CD4-positive, CD25-positive, alpha-beta regulatory T cell (primary cell): ENCODE data around the gene WFDC1. TPM values are rescaled to one million over a fixed set of nuclear protein-coding genes. Genes with fewer than 3 reads are reported as not detected.

ENCODE experiments used
- ATAC-seq, 2 donors: fragments of 150-1000 bp; cut with Tn5 transposase; one replicate each; pipeline ENCODE4 v1.10.0; 2021; ENCODE audit warnings: low read depth in 2 of 2, moderate number of reproducible peaks in 2 of 2, moderate library complexity in 1 of 2
- DNase-seq, 3 donors: peaks; one replicate each; pipeline versions ENCODE4 v3.0.0 to v3.0.0-alpha.2; 2012 to 2022; ENCODE audit warnings: mixed read lengths in 1 of 3
- H3K27ac ChIP-seq: one replicate; pipeline ENCODE4 v1.7.0; 2013; ENCODE audit warnings: mild to moderate bottlenecking, low read length; ENCODE audit not compliant: insufficient read depth, poor library complexity, severe bottlenecking
- H3K27me3 ChIP-seq: one replicate; pipeline ENCODE4 v1.7.0; 2013; ENCODE audit warnings: low read length; ENCODE audit not compliant: control insufficient read depth, insufficient read depth
- H3K36me3 ChIP-seq: one replicate; pipeline ENCODE4 v1.7.0; 2013; ENCODE audit warnings: mild to moderate bottlenecking, low read length, moderate library complexity; ENCODE audit not compliant: control insufficient read depth, insufficient read depth
- H3K4me1 ChIP-seq: 2 replicates; pipeline ENCODE4 v1.7.0; 2013; ENCODE audit warnings: mild to moderate bottlenecking, low read length; ENCODE audit not compliant: insufficient read depth, control insufficient read depth, poor library complexity, severe bottlenecking
- H3K4me3 ChIP-seq: one replicate; pipeline ENCODE4 v1.7.0; 2013; ENCODE audit warnings: low read depth, mild to moderate bottlenecking, low read length, moderate library complexity
- H3K9me3 ChIP-seq, 2 experiments: 1 replicate in 1 of 2; 2 replicates in 1 of 2; pipeline ENCODE4 v1.7.0; 2013; ENCODE audit warnings: low read length in 2 of 2, mild to moderate bottlenecking in 1 of 2, moderate library complexity in 1 of 2; ENCODE audit not compliant: control insufficient read depth in 2 of 2
- H3K27ac Mint-ChIP-seq, 3 donors: one replicate each; pipeline ENCODE4 v1.8.0; 2020 to 2022; ENCODE audit warnings: mild to moderate bottlenecking in 3 of 3, mixed read lengths in 3 of 3, moderate library complexity in 2 of 3
- H3K27me3 Mint-ChIP-seq: one replicate; pipeline ENCODE4 v1.8.0; 2022; ENCODE audit warnings: mild to moderate bottlenecking, mixed read lengths
- H3K36me3 Mint-ChIP-seq: one replicate; pipeline ENCODE4 v1.8.0; 2020; ENCODE audit warnings: mixed read lengths
- H3K4me1 Mint-ChIP-seq, 4 donors: one replicate each; pipeline ENCODE4 v1.8.0; 2020 to 2022; ENCODE audit warnings: mixed read lengths in 4 of 4, mild to moderate bottlenecking in 1 of 4
- H3K4me3 Mint-ChIP-seq, 4 donors: one replicate each; pipeline ENCODE4 v1.8.0; 2020 to 2022; ENCODE audit warnings: mild to moderate bottlenecking in 4 of 4, mixed read lengths in 4 of 4, moderate library complexity in 3 of 4
- H3K9me3 Mint-ChIP-seq, 7 donors: one replicate each; pipeline ENCODE4 v1.8.0; 2020 to 2022; ENCODE audit warnings: mixed read lengths in 7 of 7, mild to moderate bottlenecking in 3 of 7, moderate library complexity in 2 of 7
- polyA plus RNA-seq, 4 donors: library from polyadenylated mRNA; unstranded; fragments of 300-500 nt; fragmentation: Illumina TruSeq; gene quantifications; one replicate each; pipeline ENCODE4 v1.2.3, GENCODE V29; 2021
- total RNA-seq: library from RNA; stranded (reverse); gene quantifications from one replicate; pipeline ENCODE4 v1.2.3, GENCODE V29; 2022

The WFDC1 gene
- total and polyA plus RNA-seq, 5 donors from 2014 or later = not detected

DNA sequence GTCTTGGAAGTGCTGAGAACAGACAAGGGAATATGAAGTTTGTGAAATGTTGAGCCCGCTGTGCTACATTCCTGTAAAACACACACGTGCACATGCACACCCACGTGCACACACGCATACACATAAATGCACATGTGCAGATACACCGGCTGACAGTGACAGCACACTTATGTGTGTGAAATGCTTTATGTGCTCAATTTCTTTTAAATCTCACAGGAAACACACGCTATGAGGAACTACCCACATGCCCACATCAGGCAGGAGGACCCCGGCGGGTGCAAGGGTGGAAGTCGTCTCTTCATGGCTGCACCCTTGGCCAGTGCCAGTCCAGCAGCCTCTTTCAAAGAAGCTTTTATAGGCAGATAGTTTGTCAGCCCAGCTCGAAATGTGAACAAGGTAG is 561 bp upstream of the WFDC1 start:
- H3K4me3 Mint-ChIP-seq = peak overlapping the region in 1 of 4 donors; percentile 7
- no peak for ATAC-seq

DNA sequence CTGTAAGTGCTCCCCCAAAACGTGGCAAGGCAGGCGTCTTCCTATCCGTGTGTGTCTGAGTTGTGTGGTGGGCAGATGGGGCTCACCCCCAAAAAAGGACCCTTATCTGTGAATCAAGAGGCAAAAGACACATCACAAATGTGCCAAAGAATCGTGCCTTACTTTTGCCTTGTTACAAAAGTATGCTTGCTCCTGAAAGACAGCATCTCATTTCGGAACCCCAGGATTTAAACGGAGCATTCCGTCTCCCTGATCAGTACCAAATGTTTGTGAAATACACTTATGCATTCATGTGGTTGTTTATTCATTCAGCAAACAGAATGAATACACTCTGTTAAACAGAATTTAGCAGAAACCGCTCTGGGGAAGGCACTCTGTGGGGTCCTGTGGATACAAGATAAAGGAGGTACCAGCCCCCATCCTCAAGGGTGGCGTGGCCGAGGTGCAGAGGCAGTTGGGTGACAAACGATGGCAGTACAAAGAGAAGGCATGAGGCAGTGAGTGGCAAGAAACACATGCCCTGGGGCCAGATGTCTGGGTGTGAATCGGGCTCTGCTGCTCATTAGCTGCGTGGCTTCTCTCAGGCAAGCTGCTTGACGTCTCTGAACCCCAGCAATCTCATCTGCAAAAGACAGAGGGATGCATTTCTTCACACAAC is 654 bp downstream of the WFDC1 start:
- H3K9me3 ChIP-seq = no peaks in the 10 kb centered on the region
- no peak overlapping the region for H3K27ac ChIP-seq
- no peak overlapping the region for H3K27ac Mint-ChIP-seq
- H3K4me1 Mint-ChIP-seq = peaks cover 0 to 10% (median 4%) of the 10 kb centered on the region in 4 donors
- peaks cover 0 to 3% (median 0%) of the 10 kb centered on the region in 7 donors for H3K9me3 Mint-ChIP-seq
- H3K4me3 ChIP-seq = no peak overlapping the region
- H3K27me3 ChIP-seq = peaks cover 5% of the 10 kb centered on the region
- DNase-seq = no peak
- no peaks in the 10 kb centered on the region for H3K36me3 ChIP-seq
- H3K4me3 Mint-ChIP-seq = no peak overlapping the region
- no peaks in the 10 kb centered on the region for H3K4me1 ChIP-seq
- ATAC-seq = no peak
- H3K27me3 Mint-ChIP-seq = peaks cover 47% of the 10 kb centered on the region
- no peaks in the 10 kb centered on the region for H3K36me3 Mint-ChIP-seq

More for the DNA sequence above, 561 bp upstream of the WFDC1 start:
- no peaks in the 10 kb centered on the region for H3K4me1 ChIP-seq
- H3K27me3 ChIP-seq = peaks cover 5% of the 10 kb centered on the region
- no peak overlapping the region for H3K27ac Mint-ChIP-seq
- DNase-seq = no peak
- no peaks in the 10 kb centered on the region for H3K36me3 Mint-ChIP-seq
- H3K9me3 Mint-ChIP-seq = peaks cover 0 to 3% (median 0%) of the 10 kb centered on the region in 7 donors
- H3K4me1 Mint-ChIP-seq = peaks cover 0 to 10% (median 4%) of the 10 kb centered on the region in 4 donors
- no peaks in the 10 kb centered on the region for H3K36me3 ChIP-seq
- no peak overlapping the region for H3K4me3 ChIP-seq
- H3K9me3 ChIP-seq = no peaks in the 10 kb centered on the region
- H3K27ac ChIP-seq = no peak overlapping the region
- H3K27me3 Mint-ChIP-seq = peaks cover 47% of the 10 kb centered on the region

DNA sequence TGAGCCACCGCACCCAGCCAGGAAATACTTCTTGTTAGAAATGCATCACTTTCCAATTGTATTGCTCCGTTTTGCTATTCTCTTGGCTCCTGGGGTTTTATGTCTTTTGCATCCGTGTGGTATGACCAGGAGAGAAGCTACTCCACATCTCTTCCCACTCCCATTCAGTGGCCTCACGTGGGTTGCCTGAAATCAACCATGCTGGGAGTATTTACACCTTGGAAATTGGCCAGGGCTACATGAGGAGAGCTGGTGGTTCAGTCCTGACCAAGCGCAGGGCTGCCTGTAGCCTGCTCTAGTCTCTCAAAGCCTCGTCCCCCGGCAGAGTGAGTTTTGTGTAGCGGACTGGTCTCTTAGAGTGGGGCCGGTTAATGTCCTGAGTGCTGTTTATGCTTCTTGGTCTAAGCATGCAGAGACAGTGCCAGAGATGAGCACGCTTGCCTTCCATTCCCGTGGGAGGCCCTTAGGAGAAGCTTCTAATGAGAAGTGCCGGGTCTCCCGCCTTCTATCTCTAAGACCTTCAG is 3.8 kb downstream of the WFDC1 start:
- no peak overlapping the region for H3K27ac ChIP-seq
- H3K27ac Mint-ChIP-seq = no peak overlapping the region
- H3K36me3 ChIP-seq = no peaks in the 10 kb centered on the region
- H3K27me3 Mint-ChIP-seq = peaks cover 28% of the 10 kb centered on the region
- no peaks in the 10 kb centered on the region for H3K9me3 ChIP-seq
- H3K9me3 Mint-ChIP-seq = peaks cover 0 to 3% (median 0%) of the 10 kb centered on the region in 7 donors
- DNase-seq (no peak), ATAC-seq (no peak)
- H3K27me3 ChIP-seq = peaks cover 5% of the 10 kb centered on the region
- H3K4me1 ChIP-seq = no peaks in the 10 kb centered on the region
- no peak overlapping the region for H3K4me3 Mint-ChIP-seq
- no peak overlapping the region for H3K4me3 ChIP-seq
- H3K4me1 Mint-ChIP-seq = peaks cover 0 to 10% (median 2%) of the 10 kb centered on the region in 4 donors
- H3K36me3 Mint-ChIP-seq = no peaks in the 10 kb centered on the region

DNA sequence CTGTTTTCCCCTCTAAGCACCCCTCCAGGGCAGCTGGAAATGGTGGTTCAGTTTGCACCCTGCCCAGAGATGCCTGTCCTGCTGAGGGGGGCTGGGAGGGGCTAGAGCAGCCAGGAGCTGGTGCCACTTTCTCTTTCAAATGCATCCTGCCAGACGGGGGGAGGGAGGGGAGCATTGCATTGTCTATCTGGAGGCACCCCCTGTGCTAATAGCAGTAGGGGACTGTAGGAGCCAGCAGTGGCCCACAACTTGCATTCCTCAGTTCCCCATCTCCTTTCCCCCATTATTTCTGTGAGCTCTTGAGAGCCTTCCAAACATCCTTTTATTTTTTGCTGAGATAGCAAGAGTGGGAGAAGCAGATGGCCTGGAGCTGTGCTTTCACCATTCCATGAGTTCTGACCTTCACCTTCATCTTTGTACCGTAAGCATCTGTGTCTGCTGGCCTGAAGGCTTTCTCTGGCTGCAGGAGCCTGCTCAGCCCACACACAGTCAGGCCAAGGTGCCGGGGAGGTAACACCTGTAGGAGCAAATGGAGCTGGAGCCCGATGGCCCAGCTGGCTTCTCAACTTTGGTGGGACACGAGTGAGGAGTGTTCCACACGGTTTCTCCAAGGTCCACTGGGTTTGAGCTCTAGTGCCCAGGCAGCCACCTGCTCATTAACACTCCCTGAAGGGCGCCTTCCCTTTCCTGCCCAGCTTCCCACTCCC is 5.2 kb downstream of the WFDC1 start:
- no peak overlapping the region for H3K4me3 Mint-ChIP-seq
- Histone ChIP-seq H3K4me3 (no peak overlapping the region), H3K27me3 (peaks cover 2% of the 10 kb centered on the region), H3K9me3 (no peaks in the 10 kb centered on the region), H3K36me3 (no peaks in the 10 kb centered on the region), H3K4me1 (no peaks in the 10 kb centered on the region), H3K27ac (no peak overlapping the region)
- peaks cover 0 to 4% (median 2%) of the 10 kb centered on the region in 4 donors for H3K4me1 Mint-ChIP-seq
- no peak for DNase-seq
- H3K27ac Mint-ChIP-seq = no peak overlapping the region
- peaks cover 0 to 3% (median 0%) of the 10 kb centered on the region in 7 donors for H3K9me3 Mint-ChIP-seq
- no peaks in the 10 kb centered on the region for H3K36me3 Mint-ChIP-seq
- peaks cover 17% of the 10 kb centered on the region for H3K27me3 Mint-ChIP-seq
- no peak for ATAC-seq

DNA sequence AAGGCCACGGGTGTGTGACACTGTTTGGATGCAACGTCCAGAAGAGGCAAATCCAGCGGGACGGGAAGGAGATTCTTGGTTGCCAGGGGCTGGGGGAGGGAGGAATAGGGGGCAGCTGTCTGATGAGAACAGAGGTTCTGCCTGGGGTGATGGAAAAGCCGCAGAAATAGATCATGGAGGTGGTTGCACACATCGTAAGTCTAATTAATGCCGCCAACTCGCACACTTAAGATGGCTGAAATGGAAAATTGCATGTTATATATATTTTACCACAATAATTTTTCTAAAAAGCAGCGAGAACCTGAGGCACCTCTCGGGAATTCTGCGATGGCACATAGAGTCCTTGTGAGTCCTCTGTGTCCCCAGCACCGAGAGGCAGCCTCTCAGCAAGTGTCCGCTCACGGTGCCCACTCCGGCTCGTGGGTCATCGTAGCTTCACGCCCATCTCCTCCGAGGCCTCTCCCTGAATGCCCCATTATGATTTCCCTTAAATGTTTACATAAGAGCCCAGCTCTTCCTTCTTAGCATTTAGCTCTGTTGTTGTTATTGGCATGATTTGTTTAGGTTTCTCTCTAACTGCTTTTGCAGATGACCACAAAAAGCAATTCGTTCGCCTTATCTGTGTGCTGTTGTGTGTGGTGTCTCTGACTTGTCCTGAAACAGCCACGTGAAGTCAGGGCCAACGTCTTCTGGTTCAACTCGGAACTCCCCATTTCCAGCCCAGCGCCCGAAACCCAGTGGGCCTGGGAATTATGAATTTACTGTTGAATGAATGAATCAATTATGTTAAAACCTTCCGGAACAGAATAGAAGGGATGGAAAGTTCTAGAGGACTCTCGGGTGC is 7.7 kb downstream of the WFDC1 start:
- Mint-ChIP-seq H3K9me3 (peaks cover 0 to 1% (median 0%) of the 10 kb centered on the region in 7 donors), H3K27ac (no peak overlapping the region)

DNA sequence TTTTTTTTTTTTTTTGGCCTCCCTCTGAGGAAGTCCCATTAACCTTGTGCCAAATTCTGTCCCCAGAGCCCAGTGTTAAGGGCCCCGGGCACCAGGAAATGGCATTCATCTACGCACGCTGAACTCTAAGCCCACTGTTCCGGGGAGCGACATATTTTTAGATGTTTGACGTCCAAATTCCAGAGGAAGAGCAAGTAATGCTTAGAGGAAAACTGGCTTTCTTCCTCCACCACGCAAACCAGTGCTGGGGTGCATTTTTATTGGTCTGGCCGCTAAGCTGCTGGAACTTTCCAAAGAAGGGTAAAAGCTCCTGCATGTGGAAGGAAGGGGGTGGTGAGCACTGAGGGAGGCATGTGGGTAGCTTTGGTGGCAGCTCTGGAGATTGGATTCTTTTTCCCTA is 8.3 kb downstream of the WFDC1 start:
- Mint-ChIP-seq H3K27me3 (no peaks in the 10 kb centered on the region), H3K27ac (no peak overlapping the region), H3K9me3 (peaks cover 0 to 1% (median 0%) of the 10 kb centered on the region in 7 donors), H3K4me3 (no peak overlapping the region), H3K4me1 (no peaks in the 10 kb centered on the region), H3K36me3 (no peaks in the 10 kb centered on the region)
- no peaks in the 10 kb centered on the region for H3K4me1 ChIP-seq
- no peak overlapping the region for H3K27ac ChIP-seq
- no peaks in the 10 kb centered on the region for H3K27me3 ChIP-seq
- no peaks in the 10 kb centered on the region for H3K36me3 ChIP-seq
- H3K9me3 ChIP-seq = no peaks in the 10 kb centered on the region
- no peak overlapping the region for H3K4me3 ChIP-seq
- ATAC-seq (no peak), DNase-seq (no peak)

More for the DNA sequence above, 7.7 kb downstream of the WFDC1 start:
- Histone ChIP-seq H3K27ac (no peak overlapping the region), H3K4me3 (no peak overlapping the region), H3K9me3 (no peaks in the 10 kb centered on the region), H3K27me3 (no peaks in the 10 kb centered on the region), H3K4me1 (no peaks in the 10 kb centered on the region), H3K36me3 (no peaks in the 10 kb centered on the region)
- Mint-ChIP-seq H3K27me3 (no peaks in the 10 kb centered on the region), H3K4me1 (no peaks in the 10 kb centered on the region), H3K36me3 (no peaks in the 10 kb centered on the region), H3K4me3 (no peak overlapping the region)
- DNase-seq (no peak), ATAC-seq (no peak)

GRCh38 chr16:84303516-84303915 is 8.8 kb downstream of the WFDC1 start:
- H3K27me3 Mint-ChIP-seq = peaks cover under 1% of the 10 kb centered on the region
- peaks cover 0 to 1% (median 0%) of the 10 kb centered on the region in 7 donors for H3K9me3 Mint-ChIP-seq
- ATAC-seq (no peak), DNase-seq (no peak)
- Histone ChIP-seq H3K4me1 (no peaks in the 10 kb centered on the region), H3K9me3 (no peaks in the 10 kb centered on the region), H3K27me3 (no peaks in the 10 kb centered on the region), H3K36me3 (no peaks in the 10 kb centered on the region), H3K27ac (no peak overlapping the region), H3K4me3 (no peak overlapping the region)
- no peaks in the 10 kb centered on the region for H3K36me3 Mint-ChIP-seq
- no peak overlapping the region for H3K4me3 Mint-ChIP-seq
- H3K27ac Mint-ChIP-seq = no peak overlapping the region
- H3K4me1 Mint-ChIP-seq = no peaks in the 10 kb centered on the region
